Retinal pigment epithelial cell (primary cell): Measurements from ENCODE around the gene CLIC1.

Experiments
- DNase-seq: peaks from one replicate; pipeline ENCODE4 v3.0.0-alpha.2; 2010; ENCODE audit warnings: low read depth
- H3K4me3 ChIP-seq: 2 replicates; pipeline ENCODE4 v1.5.1; 2011; ENCODE audit warnings: mild to moderate bottlenecking, low read length, control low read depth, moderate library complexity
- CTCF ChIP-seq: conservative IDR thresholded peaks from 2 replicates; pipeline ENCODE4 v1.5.1; 2011; ENCODE audit warnings: low read depth, low read length, control low read depth, inconsistent platforms

Gene CLIC1

GRCh38 chr6:31779908-31780307 is 43.6 kb upstream of the CLIC1 start:
- no peak for TF ChIP-seq CTCF
- no peak for DNase-seq
- H3K4me3 ChIP-seq = no peak overlapping the region

- TF ChIP-seq CTCF = no peak
- H3K4me3 ChIP-seq = no peak overlapping the region
- no peak for DNase-seq
These were observed 42.9 kb upstream of the CLIC1 start for GRCh38 chr6:31778999-31779885.

- no peak overlapping the region for H3K4me3 ChIP-seq
- TF ChIP-seq CTCF = no peak
- DNase-seq = no peak
These were observed 41.9 kb upstream of the CLIC1 start for GRCh38 chr6:31778193-31778592.

GRCh38 chr6:31777667-31778050 is 41.3 kb upstream of the CLIC1 start:
- no peak for DNase-seq
- H3K4me3 ChIP-seq = no peak overlapping the region
- no peak for TF ChIP-seq CTCF

GRCh38 chr6:31776989-31777666 is 40.8 kb upstream of the CLIC1 start, which contains the start of gene VWA7:
TSS of gene VWA7 (minus strand) at chr6:31777328. CDS start at chr6:31776779, 549 bp downstream.
- DNase-seq = peak; percentile 72
- H3K4me3 ChIP-seq = no peak within 1 kb of the TSS
- no peak for TF ChIP-seq CTCF

GRCh38 chr6:31776485-31776988 is 40.2 kb upstream of the CLIC1 start:
- no peak overlapping the region for H3K4me3 ChIP-seq
- no peak for TF ChIP-seq CTCF
- DNase-seq = no peak
